Bone marrow (tissue), 2 donors: Measurements from ENCODE around the gene SLC9A1.
A peak's percentile ranks its signal among the peaks of the same experiment; 100 is the strongest.

Experiments used
- DNase-seq, 2 donors: peaks; one replicate each; lab custom pipeline; 2025; lab: John Stamatoyannopoulos, UW

The SLC9A1 gene

GRCh38 chr1:27150641-27151040 is 4.3 kb downstream of the SLC9A1 start:
- no peak for DNase-seq

GRCh38 chr1:27150183-27150582 is 4.7 kb downstream of the SLC9A1 start:
- DNase-seq, result no peak

GRCh38 chr1:27149762-27150113 is 5.2 kb downstream of the SLC9A1 start:
- no peak for DNase-seq

- DNase-seq, result no peak
These were observed 5.7 kb downstream of the SLC9A1 start for GRCh38 chr1:27149084-27149761.

- no peak for DNase-seq
These were observed 6.3 kb downstream of the SLC9A1 start for GRCh38 chr1:27148591-27148990.

- DNase-seq, result no peak
These were observed 6.9 kb downstream of the SLC9A1 start for GRCh38 chr1:27147842-27148518.

- no peak for DNase-seq
These were observed 9.0 kb downstream of the SLC9A1 start for GRCh38 chr1:27145934-27146354.

GRCh38 chr1:27144920-27145661 is 9.8 kb downstream of the SLC9A1 start:
- no peak for DNase-seq

- no peak for DNase-seq
These were observed 10.7 kb downstream of the SLC9A1 start for GRCh38 chr1:27144049-27144748.

GRCh38 chr1:27143401-27143800 is 11.5 kb downstream of the SLC9A1 start:
- no peak for DNase-seq

GRCh38 chr1:27142464-27142863 is 12.5 kb downstream of the SLC9A1 start:
- no peak for DNase-seq

- DNase-seq, result no peak
These were observed 13.5 kb downstream of the SLC9A1 start for GRCh38 chr1:27141266-27142003.

- no peak for DNase-seq
These were observed 14.9 kb downstream of the SLC9A1 start for GRCh38 chr1:27139980-27140379.

GRCh38 chr1:27138927-27139326 is 16.0 kb downstream of the SLC9A1 start:
- no peak for DNase-seq

GRCh38 chr1:27138368-27138767 is 16.6 kb downstream of the SLC9A1 start:
- DNase-seq, result no peak

GRCh38 chr1:27137544-27138075 is 17.3 kb downstream of the SLC9A1 start:
- no peak for DNase-seq

- peak; percentile 43 to 80 for DNase-seq
These were observed 17.9 kb downstream of the SLC9A1 start for GRCh38 chr1:27136998-27137542.

- peak in 1 of 2 donors; percentile 9 for DNase-seq
These were observed 18.7 kb downstream of the SLC9A1 start for GRCh38 chr1:27136236-27136551.

- no peak for DNase-seq
These were observed 19.2 kb downstream of the SLC9A1 start for GRCh38 chr1:27135541-27136235.

- DNase-seq, result no peak
These were observed 20.9 kb downstream of the SLC9A1 start for GRCh38 chr1:27133991-27134390.

- DNase-seq, result no peak
These were observed 21.8 kb downstream of the SLC9A1 start for GRCh38 chr1:27133158-27133557.
